Thoracic aorta (tissue), 2 donors: ENCODE measurements around the gene CASQ2. TPM values are rescaled to one million over a fixed set of nuclear protein-coding genes. Genes with fewer than 3 reads are reported as not detected.

Experiments used
- ATAC-seq: fragments of 150-250 bp; one replicate; pipeline ENCODE4 v1.8.0; 2017; ENCODE audit warnings: low read depth; ENCODE audit not compliant: insufficient number of reproducible peaks, low FRiP score
- DNase-seq: peaks from one replicate; pipeline ENCODE4 v3.0.0-alpha.2; 2020; ENCODE audit warnings: low spot score
- H3K27ac ChIP-seq, 2 donors: fragments of 200-600 bp; sonication (generic); 1 replicate in 1 of 2; 2 replicates in 1 of 2; pipeline ENCODE4 v1.5.1; 2016; ENCODE audit warnings: mild to moderate bottlenecking in 2 of 2, moderate library complexity in 2 of 2
- H3K27me3 ChIP-seq: fragments of 200-600 bp; sonication (generic); replicated peaks from 2 replicates; pipeline ENCODE4 v1.6.0; 2016; ENCODE audit warnings: mild to moderate bottlenecking; ENCODE audit not compliant: insufficient read depth
- H3K36me3 ChIP-seq: fragments of 200-600 bp; sonication (generic); one replicate; pipeline ENCODE4 v1.5.1; 2016
- H3K4me1 ChIP-seq, 2 donors: fragments of 200-600 bp; sonication (generic); 1 replicate in 1 of 2; 2 replicates in 1 of 2; pipeline versions ENCODE4 v1.5.1 to v1.6.0; 2016; ENCODE audit warnings: low read depth in 2 of 2, mild to moderate bottlenecking in 1 of 2; ENCODE audit not compliant: control insufficient read depth in 1 of 2
- H3K4me3 ChIP-seq: fragments of 200-600 bp; sonication (generic); 2 replicates; pipeline ENCODE4 v1.5.1; 2016; ENCODE audit warnings: mild to moderate bottlenecking
- H3K9me3 ChIP-seq: fragments of 200-600 bp; sonication (generic); 2 replicates; pipeline ENCODE4 v1.5.1; 2016
- total RNA-seq, 2 donors: library from RNA; depleted of rRNA; stranded (reverse); fragments of >200 nt; gene quantifications; one replicate each; pipeline versions ENCODE4 v1.1.0 to v1.2.3, GENCODE V29; 2016
- TF ChIP-seq, protein P1 (sequence below): fragments of 200-600 bp; sonication (generic); IDR thresholded peaks from one replicate; pipeline ENCODE4 v1.5.1; 2019; ENCODE audit warnings: antibody characterized with exemption

Gene CASQ2
- total RNA-seq, 2 donors from 2014 or later, result 6.6 to 12.5 TPM

GRCh38 chr1:115802416-115802815, 33.9 kb upstream of the CASQ2 start:
- TF ChIP-seq, protein P1, sequence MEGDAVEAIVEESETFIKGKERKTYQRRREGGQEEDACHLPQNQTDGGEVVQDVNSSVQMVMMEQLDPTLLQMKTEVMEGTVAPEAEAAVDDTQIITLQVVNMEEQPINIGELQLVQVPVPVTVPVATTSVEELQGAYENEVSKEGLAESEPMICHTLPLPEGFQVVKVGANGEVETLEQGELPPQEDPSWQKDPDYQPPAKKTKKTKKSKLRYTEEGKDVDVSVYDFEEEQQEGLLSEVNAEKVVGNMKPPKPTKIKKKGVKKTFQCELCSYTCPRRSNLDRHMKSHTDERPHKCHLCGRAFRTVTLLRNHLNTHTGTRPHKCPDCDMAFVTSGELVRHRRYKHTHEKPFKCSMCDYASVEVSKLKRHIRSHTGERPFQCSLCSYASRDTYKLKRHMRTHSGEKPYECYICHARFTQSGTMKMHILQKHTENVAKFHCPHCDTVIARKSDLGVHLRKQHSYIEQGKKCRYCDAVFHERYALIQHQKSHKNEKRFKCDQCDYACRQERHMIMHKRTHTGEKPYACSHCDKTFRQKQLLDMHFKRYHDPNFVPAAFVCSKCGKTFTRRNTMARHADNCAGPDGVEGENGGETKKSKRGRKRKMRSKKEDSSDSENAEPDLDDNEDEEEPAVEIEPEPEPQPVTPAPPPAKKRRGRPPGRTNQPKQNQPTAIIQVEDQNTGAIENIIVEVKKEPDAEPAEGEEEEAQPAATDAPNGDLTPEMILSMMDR, result no peak
- no peaks in the 10 kb centered on the region for H3K4me1 ChIP-seq
- no peak for ATAC-seq
- DNase-seq, result no peak
- no peaks in the 10 kb centered on the region for H3K36me3 ChIP-seq
- H3K27me3 ChIP-seq, result no peaks in the 10 kb centered on the region
- H3K27ac ChIP-seq, result no peak overlapping the region
- no peak overlapping the region for H3K4me3 ChIP-seq
- no peaks in the 10 kb centered on the region for H3K9me3 ChIP-seq

DNA sequence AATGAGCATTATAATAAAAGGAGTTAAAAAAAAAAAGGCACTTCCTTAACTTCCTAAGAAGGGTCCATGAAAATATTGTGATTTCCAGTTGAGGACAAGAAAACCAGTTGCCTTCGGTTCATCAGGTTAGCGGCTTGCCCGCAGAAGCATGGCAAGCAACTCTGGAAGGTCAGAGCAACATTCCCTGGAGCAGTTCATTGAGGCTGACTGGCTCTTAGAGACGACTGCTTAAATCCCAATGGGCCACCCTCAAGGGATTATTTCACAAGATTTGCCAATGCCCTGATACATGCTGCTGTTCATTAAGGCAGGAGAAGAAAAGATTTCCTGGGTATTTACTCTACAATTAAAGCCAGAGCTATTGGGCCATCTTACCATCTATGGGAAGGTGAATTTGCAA, 29.0 kb upstream of the CASQ2 start:
- ATAC-seq, result no peak
- TF ChIP-seq, protein P1, result no peak
- Histone ChIP-seq H3K27me3 (no peaks in the 10 kb centered on the region), H3K4me1 (no peaks in the 10 kb centered on the region), H3K36me3 (no peaks in the 10 kb centered on the region), H3K9me3 (no peaks in the 10 kb centered on the region), H3K27ac (no peak overlapping the region), H3K4me3 (no peak overlapping the region)
- no peak for DNase-seq

GRCh38 chr1:115796897-115797296, 28.4 kb upstream of the CASQ2 start:
- no peak for DNase-seq

GRCh38 chr1:115796036-115796435, 27.5 kb upstream of the CASQ2 start:
- H3K4me3 ChIP-seq, result no peak overlapping the region
- TF ChIP-seq, protein P1, result no peak
- no peak overlapping the region for H3K27ac ChIP-seq
- DNase-seq, result no peak
- H3K36me3 ChIP-seq, result no peaks in the 10 kb centered on the region
- no peak for ATAC-seq
- no peaks in the 10 kb centered on the region for H3K27me3 ChIP-seq
- no peaks in the 10 kb centered on the region for H3K9me3 ChIP-seq
- no peaks in the 10 kb centered on the region for H3K4me1 ChIP-seq

More at GRCh38 chr1:115796897-115797296, 28.4 kb upstream of the CASQ2 start:
- H3K27me3 ChIP-seq, result no peaks in the 10 kb centered on the region
- TF ChIP-seq, protein P1, result no peak
- H3K4me1 ChIP-seq, result no peaks in the 10 kb centered on the region
- H3K9me3 ChIP-seq, result no peaks in the 10 kb centered on the region
- no peak for ATAC-seq
- H3K36me3 ChIP-seq, result no peaks in the 10 kb centered on the region
- no peak overlapping the region for H3K27ac ChIP-seq
- H3K4me3 ChIP-seq, result no peak overlapping the region

GRCh38 chr1:115794976-115795639, 26.6 kb upstream of the CASQ2 start:
- ATAC-seq, result no peak
- TF ChIP-seq, protein P1, result no peak
- no peaks in the 10 kb centered on the region for H3K4me1 ChIP-seq
- H3K9me3 ChIP-seq, result no peaks in the 10 kb centered on the region
- no peak for DNase-seq
- no peaks in the 10 kb centered on the region for H3K36me3 ChIP-seq
- H3K27ac ChIP-seq, result no peak overlapping the region
- H3K27me3 ChIP-seq, result no peaks in the 10 kb centered on the region
- H3K4me3 ChIP-seq, result no peak overlapping the region
